PC-9 (cell line): Measurements from ENCODE around the gene GATAD2B. TPM values are rescaled to one million over a fixed set of nuclear protein-coding genes. Genes with fewer than 3 reads are reported as not detected.

ENCODE experiments used
- BruUV-seq: library from RNA; stranded (reverse); fragments of 400-500 nt; replicated peaks from 2 replicates; lab custom pipeline; 2021; lab: Mats Ljungman, UMichigan
- CTCF ChIA-PET: fragments of 300-600 bp; sonication (Branson Sonifier 250); formaldehyde crosslinking; loops from one replicate; lab custom pipeline; 2022; ENCODE audit warnings: antibody characterized with exemption; lab: Charles Lee
- POLR2A ChIA-PET: fragments of 300-600 bp; sonication (Branson Sonifier 250); formaldehyde crosslinking; loops from one replicate; lab custom pipeline; 2022; ENCODE audit warnings: antibody characterized with exemption; ENCODE audit not compliant: unreplicated experiment; lab: Charles Lee
- DNase-seq, 2 experiments: peaks; one replicate each; pipeline versions ENCODE4 v3.0.0 to v3.0.0-alpha.2; 2015 to 2022; ENCODE audit warnings: mixed read lengths in 1 of 2
- H2AFZ ChIP-seq: fragments of 200-600 bp; sonication (generic); 2 replicates; pipeline ENCODE4 v1.8.1; 2017; ENCODE audit warnings: antibody characterized with exemption
- H3F3A ChIP-seq: fragments of 200-600 bp; sonication (generic); 2 replicates; pipeline ENCODE4 v1.8.1; 2017; ENCODE audit warnings: antibody characterized with exemption, mild to moderate bottlenecking, low read depth; ENCODE audit not compliant: insufficient read depth
- H3K27ac ChIP-seq: fragments of 200-600 bp; sonication (generic); 2 replicates; pipeline ENCODE4 v1.6.1; 2016; ENCODE audit warnings: mixed run types
- H3K27me3 ChIP-seq: fragments of 200-600 bp; sonication (generic); 2 replicates; pipeline ENCODE4 v1.6.1; 2016; ENCODE audit warnings: low read depth, mixed run types; ENCODE audit not compliant: insufficient read depth
- H3K36me3 ChIP-seq: fragments of 200-600 bp; sonication (generic); 2 replicates; pipeline ENCODE4 v1.6.1; 2016; ENCODE audit warnings: low read depth, mixed run types
- H3K4me1 ChIP-seq: fragments of 200-600 bp; sonication (generic); replicated peaks from 2 replicates; pipeline ENCODE4 v1.6.1; 2016; ENCODE audit warnings: mixed run types; ENCODE audit not compliant: insufficient read depth
- H3K4me2 ChIP-seq: fragments of 200-600 bp; sonication (generic); 2 replicates; pipeline ENCODE4 v1.6.1; 2017; ENCODE audit warnings: mixed run types
- H3K4me3 ChIP-seq: fragments of 200-600 bp; sonication (generic); 2 replicates; pipeline ENCODE4 v1.6.1; 2016; ENCODE audit warnings: mixed run types
- H3K79me2 ChIP-seq: fragments of 200-600 bp; sonication (generic); 2 replicates; pipeline ENCODE4 v1.6.1; 2017; ENCODE audit warnings: low read depth, mixed run types
- H3K9me2 ChIP-seq: fragments of 200-600 bp; sonication (generic); 2 replicates; pipeline ENCODE4 v1.8.1; 2017; ENCODE audit warnings: mild to moderate bottlenecking; ENCODE audit not compliant: insufficient read depth
- H3K9me3 ChIP-seq: fragments of 200-600 bp; sonication (generic); 2 replicates; pipeline ENCODE4 v1.8.1; 2016; ENCODE audit warnings: low read depth; ENCODE audit not compliant: insufficient read depth
- H4K20me1 ChIP-seq: fragments of 200-600 bp; sonication (generic); 2 replicates; pipeline ENCODE4 v1.8.1; 2017; ENCODE audit not compliant: insufficient read depth
- EZH2 ChIP-seq: fragments of 200-600 bp; sonication (generic); IDR thresholded peaks from 2 replicates; pipeline ENCODE4 v1.8.0; 2017; ENCODE audit warnings: antibody characterized with exemption, low read depth
- intact Hi-C: fragments of 100-400 bp; cut with micrococcal nuclease; formaldehyde crosslinking; loops from one replicate; pipeline ENCODE4 v1.10.0; 2022; ENCODE audit not compliant: unreplicated experiment
- total RNA-seq: library from RNA; stranded (reverse); gene quantifications from 2 replicates; pipeline ENCODE4 v1.2.3, GENCODE V29; 2021
- TF ChIP-seq, protein P1 (sequence below): fragments of 200-600 bp; sonication (generic); conservative IDR thresholded peaks from 2 replicates; pipeline ENCODE4 v1.6.1; 2017; ENCODE audit warnings: mixed run types, antibody characterized with exemption, mild to moderate bottlenecking, moderate library complexity

Gene GATAD2B
- total RNA-seq, 1 experiment from 2014 or later: 56.1 TPM

DNA sequence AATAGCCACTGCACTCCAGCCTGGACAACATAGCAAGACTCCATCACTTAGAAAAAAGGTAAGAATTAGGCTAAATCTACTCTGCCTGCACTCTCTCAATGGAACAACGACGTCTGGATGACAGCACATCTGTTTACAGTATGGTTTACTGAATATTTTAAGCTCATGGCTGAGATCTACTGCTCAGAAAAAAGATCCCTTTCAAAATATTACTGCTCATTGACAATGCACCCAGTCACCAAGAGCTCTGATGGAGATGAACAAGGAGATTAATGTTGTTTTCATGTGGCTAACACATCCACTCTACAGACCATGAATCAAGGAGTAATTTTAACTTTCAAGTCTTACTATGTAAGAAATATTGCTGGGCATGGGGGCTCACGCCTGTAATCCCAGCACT lies 89.6 kb downstream of the GATAD2B start:
- Histone ChIP-seq H3K27ac (no peak overlapping the region), H3K9me3 (no peaks in the 10 kb centered on the region), H3K9me2 (no peaks in the 10 kb centered on the region), H2AFZ (no peak overlapping the region), H3K4me2 (no peak overlapping the region), H3K4me1 (no peaks in the 10 kb centered on the region), H4K20me1 (peaks cover 23% of the 10 kb centered on the region), H3F3A (peaks cover 7% of the 10 kb centered on the region; the same call in 1 of the 2 replicates), H3K79me2 (peaks cover 31% of the 10 kb centered on the region; the same call in 1 of the 2 replicates), H3K27me3 (no peaks in the 10 kb centered on the region), H3K4me3 (no peak overlapping the region), H3K36me3 (no peaks in the 10 kb centered on the region)
- POLR2A ChIA-PET: no interaction called here
- intact Hi-C loops: no loop called here
- TF ChIP-seq EZH2: no peak
- TF ChIP-seq, protein P1, sequence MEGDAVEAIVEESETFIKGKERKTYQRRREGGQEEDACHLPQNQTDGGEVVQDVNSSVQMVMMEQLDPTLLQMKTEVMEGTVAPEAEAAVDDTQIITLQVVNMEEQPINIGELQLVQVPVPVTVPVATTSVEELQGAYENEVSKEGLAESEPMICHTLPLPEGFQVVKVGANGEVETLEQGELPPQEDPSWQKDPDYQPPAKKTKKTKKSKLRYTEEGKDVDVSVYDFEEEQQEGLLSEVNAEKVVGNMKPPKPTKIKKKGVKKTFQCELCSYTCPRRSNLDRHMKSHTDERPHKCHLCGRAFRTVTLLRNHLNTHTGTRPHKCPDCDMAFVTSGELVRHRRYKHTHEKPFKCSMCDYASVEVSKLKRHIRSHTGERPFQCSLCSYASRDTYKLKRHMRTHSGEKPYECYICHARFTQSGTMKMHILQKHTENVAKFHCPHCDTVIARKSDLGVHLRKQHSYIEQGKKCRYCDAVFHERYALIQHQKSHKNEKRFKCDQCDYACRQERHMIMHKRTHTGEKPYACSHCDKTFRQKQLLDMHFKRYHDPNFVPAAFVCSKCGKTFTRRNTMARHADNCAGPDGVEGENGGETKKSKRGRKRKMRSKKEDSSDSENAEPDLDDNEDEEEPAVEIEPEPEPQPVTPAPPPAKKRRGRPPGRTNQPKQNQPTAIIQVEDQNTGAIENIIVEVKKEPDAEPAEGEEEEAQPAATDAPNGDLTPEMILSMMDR: no peak
- no TSS peak for BruUV-seq
- no peak for DNase-seq
- CTCF ChIA-PET: no interaction called here

DNA sequence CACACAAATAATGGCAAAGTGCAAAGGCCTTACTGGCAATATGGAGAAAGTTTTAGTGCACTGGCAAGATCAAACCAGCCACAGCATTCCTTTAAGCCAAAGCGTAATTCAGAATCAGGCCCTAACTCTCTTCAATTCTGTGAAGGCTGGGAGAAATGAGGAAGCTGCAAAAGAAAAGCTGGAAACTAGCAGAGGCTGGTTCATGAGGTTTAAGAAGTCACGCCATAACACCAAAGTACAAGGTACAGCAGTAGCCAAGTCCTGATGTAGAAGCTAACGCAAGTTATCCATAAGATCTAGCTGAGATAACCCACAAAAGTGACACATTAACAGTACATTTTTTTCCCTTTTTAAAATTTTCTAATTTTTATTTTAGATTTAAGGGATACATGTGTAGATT lies 90.5 kb downstream of the GATAD2B start:
- Histone ChIP-seq H3K79me2 (peaks cover 25% of the 10 kb centered on the region; the same call in 1 of the 2 replicates), H3K4me1 (no peaks in the 10 kb centered on the region), H3K36me3 (no peaks in the 10 kb centered on the region), H3K4me2 (no peak overlapping the region), H3K27ac (no peak overlapping the region), H2AFZ (no peak overlapping the region), H3K9me3 (no peaks in the 10 kb centered on the region), H3K27me3 (no peaks in the 10 kb centered on the region), H3K9me2 (no peaks in the 10 kb centered on the region), H3K4me3 (no peak overlapping the region), H4K20me1 (peaks cover 23% of the 10 kb centered on the region), H3F3A (peaks cover 7% of the 10 kb centered on the region; the same call in 1 of the 2 replicates)
- TF ChIP-seq, protein P1: no peak
- no peak for TF ChIP-seq EZH2
- no TSS peak for BruUV-seq
- intact Hi-C loops: no loop called here
- no peak for DNase-seq
- ChIA-PET CTCF (no interaction called here), POLR2A (no interaction called here)

DNA sequence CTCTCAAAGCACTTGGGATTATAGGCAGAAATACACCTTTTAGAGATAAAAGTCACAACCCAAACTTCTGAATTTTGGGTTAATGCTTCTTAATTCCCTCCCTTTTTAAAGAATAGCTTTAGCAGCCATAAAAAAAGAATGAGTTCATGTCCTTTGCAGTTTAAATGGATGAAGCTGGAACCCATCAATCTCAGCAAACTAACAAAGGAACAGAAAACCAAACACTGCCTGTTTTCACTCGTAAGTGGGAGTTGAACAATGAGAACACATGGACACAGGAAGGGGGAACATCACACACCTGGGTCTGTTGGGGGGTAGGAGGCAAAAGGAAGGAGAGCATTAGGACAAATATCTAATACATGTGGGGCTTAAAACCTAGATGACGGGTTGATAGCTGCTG lies 91.7 kb downstream of the GATAD2B start:
- Histone ChIP-seq H3K27ac (no peak overlapping the region), H2AFZ (no peak overlapping the region), H3K27me3 (no peaks in the 10 kb centered on the region), H3K9me2 (no peaks in the 10 kb centered on the region), H3K79me2 (peaks cover 18% of the 10 kb centered on the region; the same call in 1 of the 2 replicates), H3K36me3 (no peaks in the 10 kb centered on the region), H3K4me3 (no peak overlapping the region), H3K9me3 (no peaks in the 10 kb centered on the region), H3K4me2 (no peak overlapping the region), H3F3A (0 out of 2 replicates have a peak, but pooled peaks cover 7% of the 10 kb centered on the region), H4K20me1 (peaks cover 16% of the 10 kb centered on the region; the same call in 1 of the 2 replicates), H3K4me1 (no peaks in the 10 kb centered on the region)
- DNase-seq: no peak
- ChIA-PET CTCF (interaction anchor here (0.6 kb wide), 1 partner anchor 384 kb away, joined by 4 read pairs; no protein-coding TSS in a partner anchor), POLR2A (no interaction called here)
- BruUV-seq: no TSS peak
- intact Hi-C loops: no loop called here
- no peak for TF ChIP-seq EZH2
- TF ChIP-seq, protein P1: no peak
